Loucy (cell line): Measurements from ENCODE around the gene CCDC86.

Experiments used
- H2AFZ ChIP-seq: fragments of 200-600 bp; sonication (generic); 2 replicates; pipeline ENCODE4 v1.6.0; 2016; ENCODE audit warnings: antibody characterized with exemption, mild to moderate bottlenecking, low read length, moderate library complexity
- H3F3A ChIP-seq: fragments of 200-600 bp; 2 replicates; pipeline ENCODE4 v1.6.0; 2016; ENCODE audit warnings: antibody characterized with exemption, low read depth, mild to moderate bottlenecking
- H3K27me3 ChIP-seq: fragments of 200-600 bp; sonication (generic); 2 replicates; pipeline ENCODE4 v1.6.1; 2014; ENCODE audit warnings: low read length, mild to moderate bottlenecking; ENCODE audit not compliant: insufficient read depth, poor library complexity, severe bottlenecking
- H3K36me3 ChIP-seq: fragments of 200-600 bp; sonication (generic); 2 replicates; pipeline ENCODE4 v1.6.1; 2016; ENCODE audit warnings: low read length; ENCODE audit not compliant: insufficient read depth
- H3K4me1 ChIP-seq: fragments of 200-600 bp; sonication (generic); 2 replicates; pipeline ENCODE4 v1.5.1; 2014; ENCODE audit warnings: low read length, mild to moderate bottlenecking; ENCODE audit not compliant: insufficient read depth, poor library complexity, severe bottlenecking
- H3K4me2 ChIP-seq: fragments of 200-600 bp; sonication (generic); 2 replicates; pipeline ENCODE4 v1.6.0; 2014; ENCODE audit warnings: antibody characterized with exemption, low read length, low read depth, mild to moderate bottlenecking; ENCODE audit not compliant: poor library complexity, severe bottlenecking
- H3K4me3 ChIP-seq: fragments of 200-600 bp; sonication (generic); 2 replicates; pipeline ENCODE4 v1.5.1; 2014; ENCODE audit warnings: low read length, mild to moderate bottlenecking, mixed read lengths; ENCODE audit not compliant: poor library complexity, severe bottlenecking
- H3K79me2 ChIP-seq: fragments of 200-600 bp; sonication (generic); 2 replicates; pipeline ENCODE4 v1.6.1; 2014; ENCODE audit warnings: low read length; ENCODE audit not compliant: insufficient read depth
- H3K9ac ChIP-seq: fragments of 200-600 bp; sonication (generic); 2 replicates; pipeline ENCODE4 v1.6.0; 2014; ENCODE audit warnings: mild to moderate bottlenecking, low read depth, low read length, moderate library complexity; ENCODE audit not compliant: poor library complexity, severe bottlenecking
- H3K9me2 ChIP-seq: fragments of 200-600 bp; sonication (generic); replicated peaks from 2 replicates; pipeline ENCODE4 v1.6.1; 2016; ENCODE audit warnings: low read depth, low read length, mixed read lengths
- H3K9me3 ChIP-seq: fragments of 200-600 bp; sonication (generic); 2 replicates; pipeline ENCODE4 v1.6.1; 2014; ENCODE audit warnings: mild to moderate bottlenecking, antibody characterized with exemption, low read length, low read depth; ENCODE audit not compliant: insufficient read depth
- H4K20me1 ChIP-seq: fragments of 200-600 bp; sonication (generic); 2 replicates; pipeline ENCODE4 v1.6.0; 2014; ENCODE audit warnings: antibody characterized with exemption, low read length, mild to moderate bottlenecking; ENCODE audit not compliant: insufficient read depth, poor library complexity, severe bottlenecking
- EZH2phosphoT487 ChIP-seq: fragments of 200-600 bp; IDR thresholded peaks from 2 replicates; pipeline ENCODE4 v1.6.1; 2018; ENCODE audit warnings: antibody characterized with exemption, mild to moderate bottlenecking, moderate library complexity, borderline replicate concordance
- TF ChIP-seq, protein P1 (sequence below): fragments of 200-600 bp; sonication (generic); conservative IDR thresholded peaks from 2 replicates; pipeline ENCODE4 v1.5.1; 2014; ENCODE audit warnings: mild to moderate bottlenecking, antibody characterized with exemption, low read length

CCDC86 gene

DNA sequence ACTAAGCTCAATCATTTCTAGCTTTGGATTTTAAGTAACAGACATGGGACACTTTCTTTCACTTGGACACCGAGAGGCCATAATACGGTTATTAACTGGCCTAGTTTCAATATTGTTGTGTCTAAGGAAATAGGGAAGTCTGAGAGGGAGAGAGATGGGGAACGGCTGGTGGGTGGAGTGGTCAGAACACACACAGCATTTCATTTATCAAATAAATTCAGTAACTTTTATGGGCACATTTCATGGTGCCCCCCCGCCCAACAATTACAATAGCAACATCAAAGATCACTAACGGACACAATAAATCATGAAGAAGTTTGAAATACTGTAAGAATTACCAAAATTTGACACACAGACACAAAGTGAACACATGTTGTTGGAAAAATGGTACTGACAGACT lies 53.8 kb downstream of the CCDC86 start:
- H3K27me3 ChIP-seq = no peaks in the 10 kb centered on the region
- peaks cover 4% of the 10 kb centered on the region; the same call in 1 of the 2 replicates for H3F3A ChIP-seq
- H3K79me2 ChIP-seq = no peaks in the 10 kb centered on the region; the same call in 1 of the 2 replicates
- no peak overlapping the region for H3K4me2 ChIP-seq
- H3K36me3 ChIP-seq = peaks cover 71% of the 10 kb centered on the region; the same call in 1 of the 2 replicates
- H3K4me3 ChIP-seq = no peak overlapping the region
- H2AFZ ChIP-seq = no peak overlapping the region
- TF ChIP-seq, protein P1, sequence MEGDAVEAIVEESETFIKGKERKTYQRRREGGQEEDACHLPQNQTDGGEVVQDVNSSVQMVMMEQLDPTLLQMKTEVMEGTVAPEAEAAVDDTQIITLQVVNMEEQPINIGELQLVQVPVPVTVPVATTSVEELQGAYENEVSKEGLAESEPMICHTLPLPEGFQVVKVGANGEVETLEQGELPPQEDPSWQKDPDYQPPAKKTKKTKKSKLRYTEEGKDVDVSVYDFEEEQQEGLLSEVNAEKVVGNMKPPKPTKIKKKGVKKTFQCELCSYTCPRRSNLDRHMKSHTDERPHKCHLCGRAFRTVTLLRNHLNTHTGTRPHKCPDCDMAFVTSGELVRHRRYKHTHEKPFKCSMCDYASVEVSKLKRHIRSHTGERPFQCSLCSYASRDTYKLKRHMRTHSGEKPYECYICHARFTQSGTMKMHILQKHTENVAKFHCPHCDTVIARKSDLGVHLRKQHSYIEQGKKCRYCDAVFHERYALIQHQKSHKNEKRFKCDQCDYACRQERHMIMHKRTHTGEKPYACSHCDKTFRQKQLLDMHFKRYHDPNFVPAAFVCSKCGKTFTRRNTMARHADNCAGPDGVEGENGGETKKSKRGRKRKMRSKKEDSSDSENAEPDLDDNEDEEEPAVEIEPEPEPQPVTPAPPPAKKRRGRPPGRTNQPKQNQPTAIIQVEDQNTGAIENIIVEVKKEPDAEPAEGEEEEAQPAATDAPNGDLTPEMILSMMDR = no peak
- TF ChIP-seq EZH2phosphoT487 = no peak
- H3K9me3 ChIP-seq = no peaks in the 10 kb centered on the region
- H3K9ac ChIP-seq = no peak overlapping the region
- no peaks in the 10 kb centered on the region for H3K9me2 ChIP-seq
- peaks cover 8% of the 10 kb centered on the region for H4K20me1 ChIP-seq
- peaks cover 21% of the 10 kb centered on the region for H3K4me1 ChIP-seq

DNA sequence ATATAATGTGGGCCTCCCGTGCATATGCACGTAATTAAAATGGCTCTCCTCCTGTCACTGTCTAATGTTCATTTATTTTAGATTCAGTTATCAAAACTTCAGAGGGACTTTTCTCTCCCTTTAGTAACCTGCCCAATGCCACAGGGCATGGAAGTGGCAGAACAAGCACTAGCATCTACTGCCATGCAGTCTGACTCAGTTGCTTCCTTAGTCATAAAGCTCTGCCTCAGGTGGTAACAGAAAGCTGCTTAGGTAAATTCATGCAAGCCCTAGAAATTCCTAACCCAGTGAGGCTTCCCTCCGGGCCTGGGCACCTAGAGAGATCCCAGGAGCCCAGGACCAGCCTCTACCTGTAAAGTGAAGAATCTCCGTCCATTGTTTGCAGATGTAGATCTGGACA lies 55.6 kb downstream of the CCDC86 start:
- TF ChIP-seq, protein P1 = no peak
- no peak for TF ChIP-seq EZH2phosphoT487
- H3K9ac ChIP-seq = no peak overlapping the region

DNA sequence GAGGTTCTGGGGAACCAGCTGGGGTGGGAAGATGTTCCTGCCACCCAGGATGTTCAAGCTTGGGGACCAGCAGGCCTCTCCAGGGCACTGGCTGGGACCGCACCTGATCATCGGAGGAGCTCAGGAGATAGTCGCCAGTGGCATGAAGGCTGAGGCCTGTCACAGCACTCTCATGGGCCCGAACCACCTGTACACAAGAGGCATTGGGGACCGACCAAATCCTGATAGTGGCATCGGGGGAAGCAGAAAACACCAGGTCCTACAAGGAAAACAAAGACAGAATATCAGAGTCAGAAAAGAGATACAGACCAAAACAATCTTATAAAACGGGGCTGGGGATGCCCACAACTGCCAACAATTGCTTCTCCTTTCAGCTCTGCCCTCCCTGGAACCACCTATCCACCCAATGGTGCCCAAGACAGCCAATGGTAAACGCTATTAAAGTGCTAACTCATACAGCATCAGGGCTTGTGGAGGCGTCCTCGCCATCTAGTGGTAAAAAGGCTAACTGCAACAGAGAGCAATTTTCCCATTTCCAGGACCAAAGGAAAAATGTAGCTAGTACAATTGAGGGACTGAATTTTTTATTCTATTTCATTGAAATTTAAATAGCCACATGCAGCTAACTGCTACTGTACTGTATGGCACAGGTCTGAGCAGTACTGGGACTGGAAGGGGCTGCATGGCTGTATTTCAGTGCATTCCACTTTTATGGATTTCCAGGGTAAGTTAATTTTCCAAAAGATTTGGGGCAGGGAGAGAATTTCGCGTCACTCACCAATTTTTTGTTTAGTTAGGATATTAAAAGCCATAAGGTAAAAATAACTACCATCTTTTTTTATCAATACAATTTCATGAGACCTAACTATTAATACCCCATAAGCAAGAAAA lies 57.4 kb downstream of the CCDC86 start:
- Histone ChIP-seq H4K20me1 (peaks cover 26% of the 10 kb centered on the region), H3K4me1 (peaks cover 21% of the 10 kb centered on the region), H2AFZ (no peak overlapping the region), H3K9me3 (no peaks in the 10 kb centered on the region), H3K9ac (no peak overlapping the region), H3K9me2 (no peaks in the 10 kb centered on the region), H3K27me3 (no peaks in the 10 kb centered on the region), H3K36me3 (peaks cover 89% of the 10 kb centered on the region; the same call in 1 of the 2 replicates), H3K79me2 (peaks cover 33% of the 10 kb centered on the region), H3K4me2 (no peak overlapping the region), H3K4me3 (no peak overlapping the region), H3F3A (peaks cover 4% of the 10 kb centered on the region; the same call in 1 of the 2 replicates)
- TF ChIP-seq, protein P1 = peak; percentile 99
- no peak for TF ChIP-seq EZH2phosphoT487

More for the DNA sequence above, 55.6 kb downstream of the CCDC86 start:
- H3K4me2 ChIP-seq = no peak overlapping the region
- H3F3A ChIP-seq = peaks cover 4% of the 10 kb centered on the region; the same call in 1 of the 2 replicates
- H4K20me1 ChIP-seq = peaks cover 14% of the 10 kb centered on the region
- no peaks in the 10 kb centered on the region for H3K27me3 ChIP-seq
- H3K4me3 ChIP-seq = no peak overlapping the region
- peaks cover 89% of the 10 kb centered on the region; the same call in 1 of the 2 replicates for H3K36me3 ChIP-seq
- H3K9me2 ChIP-seq = no peaks in the 10 kb centered on the region
- peaks cover 15% of the 10 kb centered on the region; the same call in 1 of the 2 replicates for H3K79me2 ChIP-seq
- H3K9me3 ChIP-seq = no peaks in the 10 kb centered on the region
- H3K4me1 ChIP-seq = peaks cover 9% of the 10 kb centered on the region
- no peak overlapping the region for H2AFZ ChIP-seq
